NCI-H526 treated with DMSO at 0.1 percent for 48 hours (cell line): Measurements from ENCODE around the gene KCNH5.

Experiments
- DNase-seq: peaks from one replicate; lab custom pipeline; 2025; lab: John Stamatoyannopoulos, UW

The KCNH5 gene

GRCh38 chr14:62743560-62743959, 301.7 kb downstream of the KCNH5 start:
- DNase-seq, result no peak

DNA sequence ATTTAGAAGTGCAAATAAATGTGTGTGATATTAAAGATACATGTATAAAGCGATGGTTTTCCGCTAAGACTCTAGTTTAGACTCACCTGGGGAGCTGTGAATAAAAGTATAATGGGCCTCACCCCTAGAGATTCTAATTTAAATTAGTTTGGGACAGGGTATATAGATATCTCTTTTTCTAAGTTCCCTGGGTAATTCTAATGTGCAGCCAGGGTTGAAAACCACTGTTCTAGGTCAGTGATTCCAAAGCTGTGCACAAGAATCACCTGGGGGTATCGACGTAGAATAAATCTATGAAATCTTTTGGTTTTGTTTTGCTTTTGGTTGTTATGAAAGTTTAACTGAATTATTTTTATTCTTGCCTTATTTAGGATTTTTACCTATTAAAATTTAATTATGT, 302.1 kb downstream of the KCNH5 start:
- DNase-seq, result no peak

GRCh38 chr14:62739647-62740046, 305.6 kb downstream of the KCNH5 start:
- no peak for DNase-seq

- DNase-seq, result no peak
Observed at GRCh38 chr14:62736048-62737043, 308.9 kb downstream of the KCNH5 start.

DNA sequence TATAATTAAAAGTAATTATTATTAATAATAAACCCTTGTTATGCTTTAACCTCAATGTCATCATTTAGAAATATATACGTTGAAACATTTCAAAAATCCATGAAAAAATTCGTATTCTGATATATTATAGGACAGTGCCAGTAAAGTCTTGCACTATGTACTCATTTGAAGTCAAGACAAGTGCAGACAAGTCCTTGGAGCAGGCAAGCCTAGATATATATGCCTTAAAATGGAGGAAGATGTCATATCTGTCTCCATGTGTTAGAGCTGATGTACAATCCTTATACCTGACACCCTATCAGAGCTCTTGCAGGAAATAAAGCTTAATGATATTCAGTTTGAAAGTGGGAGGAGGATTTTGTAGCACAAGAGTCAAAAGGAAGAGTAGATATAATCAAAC, 310.4 kb downstream of the KCNH5 start:
- DNase-seq, result no peak

DNA sequence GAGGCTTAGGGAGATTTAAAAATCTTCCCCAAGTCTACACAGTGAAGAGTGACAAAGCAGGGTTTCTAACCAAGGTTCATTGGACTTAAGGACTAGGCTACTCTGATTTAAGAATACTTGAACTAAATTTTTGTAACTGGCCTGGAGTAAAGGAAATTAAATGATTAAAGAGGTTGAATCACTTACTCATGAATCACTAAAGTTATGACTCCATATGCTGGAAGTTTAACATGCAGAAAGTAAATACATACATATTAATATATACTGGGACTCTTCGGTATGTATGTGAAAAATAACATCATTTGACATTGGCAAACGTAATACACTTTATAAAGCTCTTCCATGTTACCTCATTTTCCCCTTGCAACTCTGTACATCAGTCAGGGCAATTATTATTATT, 322.9 kb downstream of the KCNH5 start:
- DNase-seq, result no peak

- no peak for DNase-seq
Observed at GRCh38 chr14:62718629-62719028, 326.6 kb downstream of the KCNH5 start.

- DNase-seq, result no peak
Observed at GRCh38 chr14:62711351-62712023, 333.8 kb downstream of the KCNH5 start.

- no peak for DNase-seq
Observed at GRCh38 chr14:62710811-62711210, 334.4 kb downstream of the KCNH5 start.

DNA sequence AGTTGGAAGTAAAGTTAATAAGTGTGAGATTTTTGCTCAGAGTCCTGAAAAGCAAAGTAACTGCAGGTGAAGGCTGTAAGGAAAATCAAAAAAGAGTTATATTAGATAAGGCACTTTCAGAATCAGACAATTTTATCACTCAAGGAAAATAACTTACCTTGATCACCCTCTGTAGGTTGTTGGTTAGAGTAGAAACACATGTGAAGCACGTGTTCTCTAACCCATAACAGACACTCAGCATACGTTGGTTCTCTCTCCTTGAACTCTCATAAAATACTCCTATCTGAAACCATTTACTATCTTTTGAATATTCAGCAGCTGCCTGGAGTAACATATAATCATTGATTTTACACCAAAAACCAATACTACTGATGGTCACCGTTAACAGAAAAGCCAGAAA, 335.5 kb downstream of the KCNH5 start:
- no peak for DNase-seq

DNA sequence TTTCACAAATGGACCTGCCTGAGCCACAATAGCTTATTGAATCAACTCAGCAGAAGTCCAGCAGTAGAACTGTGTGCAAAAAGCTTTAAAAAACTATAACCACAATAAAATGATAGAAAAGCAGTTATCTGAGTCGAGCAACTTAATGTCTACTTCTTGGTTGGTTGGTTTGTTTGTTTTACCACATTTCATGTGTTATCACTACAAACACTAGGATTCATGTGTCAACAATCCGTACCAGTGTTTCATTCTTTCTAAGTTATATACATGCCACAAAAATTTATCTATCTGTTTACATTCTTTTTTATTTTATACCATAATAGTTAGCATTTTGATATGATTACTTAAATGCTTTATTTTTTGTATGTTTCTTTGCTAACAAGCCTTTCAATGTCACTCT, 339.0 kb downstream of the KCNH5 start:
- no peak for DNase-seq

DNA sequence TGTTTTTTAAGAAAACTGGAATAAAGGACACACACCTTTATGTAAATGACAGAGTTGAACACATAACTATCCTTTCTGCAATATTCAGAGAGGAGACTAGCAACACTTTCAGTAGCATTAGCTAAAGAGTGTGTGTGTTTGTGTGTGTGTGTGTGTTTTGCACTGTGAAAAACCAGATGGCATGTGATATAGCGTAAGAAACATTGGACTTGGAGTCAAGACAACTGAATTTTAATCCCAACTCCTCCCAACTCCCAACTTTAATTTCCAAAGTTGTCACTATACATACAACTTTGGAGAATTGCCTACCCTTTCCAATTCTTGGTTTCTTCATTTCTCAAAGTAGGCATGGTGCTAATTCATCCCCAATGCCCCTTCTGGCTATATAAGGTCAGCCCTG, 347.8 kb downstream of the KCNH5 start:
- no peak for DNase-seq

DNA sequence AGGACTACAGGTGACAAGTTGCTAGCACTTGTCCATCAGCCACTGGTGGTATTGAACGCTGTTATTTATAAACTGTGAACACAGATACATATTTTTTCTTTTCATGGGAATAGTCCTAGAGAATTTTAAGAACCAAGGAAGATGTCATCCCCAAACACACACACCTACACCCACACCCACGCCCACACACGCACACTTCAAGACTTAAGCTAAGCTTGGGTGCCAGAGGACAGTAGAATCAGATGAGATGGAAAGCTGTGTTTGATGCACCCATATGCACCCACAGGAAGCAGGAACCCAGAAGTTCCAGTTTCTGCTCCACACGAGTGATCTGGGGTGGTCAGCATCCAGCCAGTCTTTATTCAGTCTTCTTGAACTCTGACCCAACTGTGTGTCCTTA, 348.3 kb downstream of the KCNH5 start:
- no peak for DNase-seq

GRCh38 chr14:62696331-62696924, 348.8 kb downstream of the KCNH5 start:
- no peak for DNase-seq

DNA sequence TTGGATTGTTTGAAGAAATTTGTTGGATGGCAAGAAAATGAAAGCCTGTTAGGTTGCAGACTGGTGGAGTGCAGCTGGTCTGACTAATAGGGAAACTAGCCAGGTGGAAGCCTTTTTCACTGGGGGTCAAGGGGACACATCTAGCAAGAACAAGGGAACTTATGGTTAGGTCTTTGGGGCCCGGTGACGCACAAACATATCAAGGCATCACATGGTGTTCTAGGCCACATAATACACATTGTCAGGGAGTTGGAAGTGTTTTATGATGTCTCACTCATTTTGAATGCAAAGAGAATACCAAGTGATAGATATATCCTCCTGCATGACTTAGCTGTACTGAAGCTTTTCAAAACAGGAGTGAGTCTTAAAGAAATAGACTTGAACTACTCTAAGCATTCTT, 351.2 kb downstream of the KCNH5 start:
- DNase-seq, result no peak

DNA sequence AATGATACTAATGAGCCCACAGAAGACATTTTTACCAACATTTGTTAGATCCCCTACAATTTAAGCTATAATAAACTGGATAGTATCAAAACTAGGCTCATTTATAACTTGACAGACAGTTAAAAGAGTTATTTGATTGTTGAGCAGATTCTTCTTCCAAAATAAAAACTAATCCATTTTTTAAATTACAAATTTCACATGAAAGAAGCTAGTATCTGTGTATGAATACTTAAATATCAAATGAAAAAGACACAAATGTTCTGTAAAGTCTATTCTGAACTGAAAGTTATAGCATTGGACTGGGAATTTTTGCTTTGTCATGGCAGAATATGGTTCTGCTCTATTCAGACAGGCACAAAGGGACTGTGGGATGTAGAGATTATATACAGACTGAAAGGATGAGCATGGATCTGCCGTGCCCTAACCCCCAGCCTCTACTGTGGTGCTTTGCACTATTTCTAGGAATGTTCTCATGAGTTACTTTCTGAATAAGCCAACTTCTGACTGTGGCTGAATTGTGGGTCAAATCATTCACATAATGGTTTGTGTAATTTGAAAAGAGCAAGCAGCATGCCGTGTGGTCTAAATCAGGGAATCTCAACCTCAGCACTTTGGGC, 352.7 kb downstream of the KCNH5 start:
- DNase-seq, result no peak

DNA sequence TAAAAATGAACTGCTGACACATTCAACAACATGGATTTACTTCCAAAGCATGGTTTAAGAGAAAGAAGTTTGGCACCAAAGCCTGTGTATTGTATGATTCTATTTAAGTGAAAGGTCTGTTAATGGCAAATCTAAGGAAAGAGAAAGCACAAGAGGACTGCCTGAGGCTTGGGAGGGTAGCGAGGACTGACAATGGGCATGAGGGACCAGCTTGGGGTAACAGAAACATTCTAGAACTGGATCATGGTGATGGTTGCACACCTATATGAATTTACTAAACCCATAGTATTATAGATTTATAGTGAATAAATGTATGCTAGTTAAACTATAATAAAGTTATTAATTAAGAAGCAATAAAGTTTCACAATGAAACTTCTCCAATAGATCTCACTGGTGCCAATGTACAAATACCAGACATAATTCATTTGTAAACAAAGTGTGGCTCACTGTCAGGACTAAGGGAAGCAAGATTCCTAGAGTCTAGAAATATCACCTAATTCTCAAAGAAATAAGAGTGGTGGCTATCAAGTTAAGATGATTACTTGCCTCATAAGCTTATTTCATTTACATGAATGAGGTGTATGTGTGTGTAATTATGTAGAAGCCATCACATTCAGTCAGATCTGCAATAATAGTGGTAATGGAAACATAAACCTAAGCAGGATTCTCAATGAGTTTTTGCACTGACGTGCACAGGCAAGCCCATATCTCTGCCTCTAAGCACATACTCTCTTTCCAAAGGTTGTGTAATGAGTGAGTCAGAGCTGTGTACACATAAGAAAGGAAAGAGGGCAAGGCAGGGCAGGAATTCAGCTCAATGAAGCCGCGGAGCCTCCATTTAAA, 353.4 kb downstream of the KCNH5 start:
- no peak for DNase-seq

GRCh38 chr14:62689733-62690132, 355.5 kb downstream of the KCNH5 start:
- no peak for DNase-seq

DNA sequence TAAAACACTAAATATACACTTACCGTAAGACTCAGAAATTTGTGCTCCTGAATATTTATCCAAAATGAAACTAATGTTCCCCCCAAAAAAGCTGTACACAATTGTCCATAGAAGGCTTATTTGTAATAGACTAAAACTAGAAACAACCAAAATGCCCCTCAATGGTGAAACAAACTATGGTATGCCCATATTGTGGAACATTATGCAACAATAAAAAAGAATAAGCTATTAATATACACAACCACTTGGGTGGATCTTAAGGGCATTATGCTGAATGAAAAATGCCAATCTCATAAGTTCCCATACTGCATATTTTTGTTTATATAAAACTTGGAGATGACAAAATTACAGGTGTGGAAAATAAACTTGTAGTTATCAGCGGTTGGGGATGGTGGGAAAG, 357.4 kb downstream of the KCNH5 start:
- DNase-seq, result no peak

GRCh38 chr14:62684376-62684775, 360.9 kb downstream of the KCNH5 start:
- no peak for DNase-seq

GRCh38 chr14:62682208-62682607, 363.1 kb downstream of the KCNH5 start:
- no peak for DNase-seq
